Metanephros (tissue), 1 donor: ENCODE data around the gene FRG2B. TPM values are rescaled to one million over a fixed set of nuclear protein-coding genes. Genes with fewer than 3 reads are reported as not detected.

Source experiments
- total RNA-seq: library from RNA; depleted of rRNA; stranded (reverse); fragments of >200 nt; gene quantifications from one replicate; pipeline ENCODE4 v1.2.3, GENCODE V29; 2014

The FRG2B gene
- not detected for total RNA-seq

GRCh38 chr10:133626695-133627094 is at the start of gene FRG2B:
Gene FRG2B (minus strand): TSS chr10:133626795. CDS start chr10:133626742, 53 bp downstream.

Other genes starting within 250 kb of the FRG2B start
- 7.6 TPM for gene PAOX, start 247.5 kb downstream of the FRG2B start, total RNA-seq
- gene MTG1, start 232.6 kb downstream of the FRG2B start, total RNA-seq = 46.5 TPM
- 1.7 TPM for gene SPRN, start 202.2 kb downstream of the FRG2B start, total RNA-seq
- gene SCART1, start 172.8 kb downstream of the FRG2B start, total RNA-seq = 4.5 TPM
- 1.4 TPM for gene CYP2E1, start 99.4 kb downstream of the FRG2B start, total RNA-seq
- gene SYCE1, start 61.2 kb downstream of the FRG2B start, total RNA-seq = not detected